SK-N-MC (cell line): ENCODE measurements around the gene CD6.

Experiments
- DNase-seq: peaks from one replicate; pipeline ENCODE4 v3.0.0-alpha.2; 2011; ENCODE audit warnings: low read depth, low spot score
- H3K27ac ChIP-seq: fragments of 200-600 bp; sonication (generic); 2 replicates; pipeline ENCODE4 v1.5.1; 2016; ENCODE audit warnings: mixed run types
- H3K36me3 ChIP-seq: fragments of 200-600 bp; sonication (generic); 2 replicates; pipeline ENCODE4 v1.6.1; 2017; ENCODE audit warnings: antibody characterized with exemption, low read length, mixed read lengths; ENCODE audit not compliant: insufficient read depth
- H3K4me3 ChIP-seq: fragments of 200-600 bp; sonication (generic); 2 replicates; pipeline ENCODE4 v1.5.1; 2016
- H3K9ac ChIP-seq: fragments of 200-600 bp; sonication (generic); 2 replicates; pipeline ENCODE4 v1.8.0; 2017; ENCODE audit warnings: mixed run types, mixed read lengths; ENCODE audit not compliant: insufficient read length
- H3K9me3 ChIP-seq: fragments of 200-600 bp; sonication (generic); 2 replicates; pipeline ENCODE4 v1.6.1; 2017; ENCODE audit warnings: low read depth, mild to moderate bottlenecking, antibody characterized with exemption, low read length, moderate library complexity, mixed read lengths
- EZH2 ChIP-seq: fragments of 200-600 bp; sonication (generic); IDR thresholded peaks from one replicate; pipeline ENCODE4 v1.6.1; 2017; ENCODE audit warnings: antibody characterized with exemption
- FOXP2 ChIP-seq: optimal IDR thresholded peaks from 2 replicates; pipeline ENCODE3; 2011; ENCODE audit warnings: mild to moderate bottlenecking, moderate library complexity; ENCODE audit not compliant: insufficient read depth; ENCODE audit errors: extremely low read length, control extremely low read depth
- POLR2AphosphoS5 ChIP-seq: IDR thresholded peaks from 2 replicates; pipeline ENCODE4 v1.6.1; 2012; ENCODE audit warnings: mild to moderate bottlenecking, low read depth, low read length, borderline replicate concordance

CD6 gene

DNA sequence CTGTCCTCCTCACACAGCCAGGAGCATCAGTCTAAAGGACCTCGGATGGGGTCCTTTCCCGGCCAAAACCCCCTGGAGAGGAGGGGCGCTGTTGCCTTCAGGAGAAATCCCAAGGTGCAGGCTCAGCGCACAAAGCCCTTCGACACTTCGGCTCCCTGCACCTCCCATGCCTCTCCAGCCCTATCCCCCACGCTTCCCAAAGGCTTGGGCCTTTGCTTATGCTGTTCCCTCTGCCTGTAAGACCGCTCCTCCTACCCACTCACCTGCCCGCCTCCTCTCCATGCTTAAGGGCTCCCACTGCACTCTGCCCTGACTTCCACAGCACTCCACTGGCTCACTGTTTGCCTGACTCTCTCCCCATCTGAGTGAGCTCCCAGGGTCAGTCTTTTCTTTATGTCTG, 33.0 kb upstream of the CD6 start:
- Histone ChIP-seq H3K9ac (no peak overlapping the region), H3K36me3 (no peaks in the 10 kb centered on the region), H3K4me3 (no peak overlapping the region), H3K27ac (no peak overlapping the region), H3K9me3 (no peaks in the 10 kb centered on the region)
- TF ChIP-seq EZH2 (no peak), FOXP2 (no peak), POLR2AphosphoS5 (no peak)
- no peak for DNase-seq

GRCh38 chr11:60939301-60939700, 32.2 kb upstream of the CD6 start:
- Histone ChIP-seq H3K9ac (no peak overlapping the region), H3K9me3 (no peaks in the 10 kb centered on the region), H3K36me3 (no peaks in the 10 kb centered on the region), H3K4me3 (no peak overlapping the region), H3K27ac (no peak overlapping the region)
- DNase-seq, result no peak
- no peak for TF ChIP-seq POLR2AphosphoS5
- no peak for TF ChIP-seq EZH2
- no peak for TF ChIP-seq FOXP2

DNA sequence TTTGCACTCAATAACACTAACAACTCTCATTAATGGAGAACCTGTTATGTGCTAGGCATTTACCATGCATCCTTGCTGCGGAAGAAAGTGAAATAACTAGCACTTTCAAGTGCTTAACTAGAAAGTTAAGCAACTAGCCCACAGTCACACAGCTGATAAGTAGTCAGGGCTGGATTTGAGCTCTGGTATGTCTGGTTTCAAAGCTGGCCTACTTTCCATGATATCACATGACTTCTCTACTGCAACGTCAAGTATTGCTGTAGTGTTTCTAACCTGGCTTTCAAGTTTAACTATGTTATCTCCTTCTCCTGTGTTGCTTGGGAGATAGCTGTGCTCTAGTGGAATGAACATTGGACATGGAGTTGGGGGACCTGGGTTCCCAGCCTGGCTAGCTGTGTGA, 31.6 kb upstream of the CD6 start:
- Histone ChIP-seq H3K36me3 (no peaks in the 10 kb centered on the region), H3K9me3 (no peaks in the 10 kb centered on the region), H3K9ac (no peak overlapping the region), H3K4me3 (no peak overlapping the region), H3K27ac (no peak overlapping the region)
- DNase-seq, result no peak
- TF ChIP-seq POLR2AphosphoS5, result no peak

DNA sequence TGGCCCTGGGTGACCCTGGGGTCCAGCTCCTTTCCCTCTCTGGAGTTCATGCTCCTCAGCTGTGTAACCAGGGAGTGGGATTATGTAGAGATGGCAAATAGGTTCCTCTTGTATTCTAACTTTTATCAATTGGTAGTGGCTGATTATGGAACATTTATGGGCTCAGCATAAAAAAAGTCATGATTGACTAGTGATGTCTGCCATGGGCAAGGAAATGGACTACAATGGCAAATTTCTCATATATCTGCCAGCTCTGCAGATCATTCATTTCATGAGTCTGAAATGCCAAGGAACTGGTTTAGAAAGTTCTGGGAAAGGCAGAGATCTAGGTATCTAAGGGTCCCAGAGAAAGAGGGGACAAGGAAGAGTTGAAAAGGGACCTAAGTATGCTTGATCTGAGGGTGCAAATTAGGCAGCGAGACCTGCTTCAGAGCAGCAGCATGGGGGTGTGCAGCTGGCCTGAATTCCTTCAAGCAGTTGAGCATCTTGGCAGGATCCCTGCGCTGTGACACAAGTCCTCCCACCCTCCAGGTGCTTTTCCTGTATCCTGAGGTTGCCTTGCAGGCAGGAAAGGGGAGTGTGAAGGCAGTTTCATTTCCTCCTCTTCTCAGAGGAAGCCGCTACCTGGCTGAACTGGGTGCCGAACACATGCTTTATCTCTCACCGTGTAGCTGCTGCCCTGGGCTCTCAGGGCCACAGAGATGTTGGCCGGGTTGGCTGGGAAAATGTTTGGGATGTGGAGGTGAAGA, 29.9 kb upstream of the CD6 start:
- no peak for DNase-seq

GRCh38 chr11:60942219-60942618, 29.3 kb upstream of the CD6 start:
- Histone ChIP-seq H3K4me3 (no peak overlapping the region), H3K27ac (no peak overlapping the region), H3K9ac (no peak overlapping the region), H3K9me3 (no peaks in the 10 kb centered on the region), H3K36me3 (no peaks in the 10 kb centered on the region)
- DNase-seq, result no peak
- no peak for TF ChIP-seq FOXP2
- TF ChIP-seq EZH2, result no peak
- TF ChIP-seq POLR2AphosphoS5, result no peak

More for the DNA sequence above, 29.9 kb upstream of the CD6 start:
- TF ChIP-seq EZH2 (no peak), FOXP2 (no peak), POLR2AphosphoS5 (no peak)
- no peak overlapping the region for H3K27ac ChIP-seq
- no peak overlapping the region for H3K9ac ChIP-seq
- H3K36me3 ChIP-seq, result no peaks in the 10 kb centered on the region
- H3K9me3 ChIP-seq, result no peaks in the 10 kb centered on the region
- H3K4me3 ChIP-seq, result no peak overlapping the region

- Histone ChIP-seq H3K9me3 (no peaks in the 10 kb centered on the region), H3K4me3 (no peak overlapping the region), H3K27ac (no peak overlapping the region), H3K36me3 (no peaks in the 10 kb centered on the region), H3K9ac (no peak overlapping the region)
- TF ChIP-seq FOXP2 (no peak), POLR2AphosphoS5 (no peak), EZH2 (no peak)
- no peak for DNase-seq
Measured at GRCh38 chr11:60942970-60943565, 28.4 kb upstream of the CD6 start.

GRCh38 chr11:60944490-60945294, 26.8 kb upstream of the CD6 start:
- no peak overlapping the region for H3K27ac ChIP-seq
- no peak overlapping the region for H3K9ac ChIP-seq
- DNase-seq, result no peak
- no peak overlapping the region for H3K4me3 ChIP-seq
- TF ChIP-seq EZH2 (no peak), POLR2AphosphoS5 (no peak), FOXP2 (no peak)
- no peaks in the 10 kb centered on the region for H3K36me3 ChIP-seq
- H3K9me3 ChIP-seq, result no peaks in the 10 kb centered on the region

- Histone ChIP-seq H3K9ac (no peak overlapping the region), H3K27ac (no peak overlapping the region), H3K4me3 (no peak overlapping the region), H3K36me3 (no peaks in the 10 kb centered on the region), H3K9me3 (no peaks in the 10 kb centered on the region)
- TF ChIP-seq POLR2AphosphoS5 (no peak), EZH2 (no peak), FOXP2 (no peak)
- no peak for DNase-seq
Measured at GRCh38 chr11:60945295-60945667, 26.2 kb upstream of the CD6 start.
